Ascending aorta (tissue), 2 donors: ENCODE results near the gene FRG2C. TPM values are rescaled to one million over a fixed set of nuclear protein-coding genes. Genes with fewer than 3 reads are reported as not detected.
"Not testable (repeated sequence)": the region's sequence is repeated elsewhere in the genome, so short reads cannot be mapped to it uniquely, and the experiment has no call there.

Source experiments
- DNase-seq, 2 donors: peaks; one replicate each; pipeline ENCODE4 v3.0.0-alpha.2; 2019; ENCODE audit warnings: low spot score in 2 of 2
- H3K27ac ChIP-seq, 2 donors: fragments of 200-600 bp; sonication (generic); one replicate each; pipeline ENCODE4 v1.5.1; 2016 to 2017; ENCODE audit warnings: mild to moderate bottlenecking in 1 of 2
- H3K27me3 ChIP-seq: fragments of 200-600 bp; sonication (generic); one replicate; pipeline ENCODE4 v1.5.1; 2017
- H3K36me3 ChIP-seq, 2 donors: fragments of 200-600 bp; sonication (generic); one replicate each; pipeline ENCODE4 v1.5.1; 2016
- H3K4me1 ChIP-seq, 2 donors: fragments of 200-600 bp; sonication (generic); one replicate each; pipeline ENCODE4 v1.5.1; 2016 to 2017; ENCODE audit warnings: mild to moderate bottlenecking in 1 of 2
- H3K4me3 ChIP-seq, 2 donors: fragments of 200-600 bp; sonication (generic); one replicate each; pipeline ENCODE4 v1.5.1; 2016 to 2017; ENCODE audit warnings: mild to moderate bottlenecking in 1 of 2
- H3K9me3 ChIP-seq, 2 donors: fragments of 200-600 bp; sonication (generic); one replicate each; pipeline ENCODE4 v1.5.1; 2016
- CTCF ChIP-seq, 3 experiments: fragments of 200-600 bp in 2 of 3; fragments of 450-650 bp in 1 of 3; sonication (generic) in 2 of 3; IDR thresholded peaks; one replicate each; pipeline ENCODE4 v1.5.1; 2016 to 2019; ENCODE audit warnings: antibody characterized with exemption in 3 of 3, mild to moderate bottlenecking in 1 of 3, moderate library complexity in 1 of 3
- intact Hi-C: fragments of 100-400 bp; cut with DNase I; formaldehyde crosslinking; loops from one replicate; pipeline ENCODE4 v1.15.1; 2023
- total RNA-seq: library from RNA; depleted of rRNA; stranded (reverse); fragments of >200 nt; gene quantifications from one replicate; pipeline ENCODE4 v1.1.0, GENCODE V29; 2016

The FRG2C gene
- total RNA-seq, 1 donor from 2014 or later: not detected

DNA sequence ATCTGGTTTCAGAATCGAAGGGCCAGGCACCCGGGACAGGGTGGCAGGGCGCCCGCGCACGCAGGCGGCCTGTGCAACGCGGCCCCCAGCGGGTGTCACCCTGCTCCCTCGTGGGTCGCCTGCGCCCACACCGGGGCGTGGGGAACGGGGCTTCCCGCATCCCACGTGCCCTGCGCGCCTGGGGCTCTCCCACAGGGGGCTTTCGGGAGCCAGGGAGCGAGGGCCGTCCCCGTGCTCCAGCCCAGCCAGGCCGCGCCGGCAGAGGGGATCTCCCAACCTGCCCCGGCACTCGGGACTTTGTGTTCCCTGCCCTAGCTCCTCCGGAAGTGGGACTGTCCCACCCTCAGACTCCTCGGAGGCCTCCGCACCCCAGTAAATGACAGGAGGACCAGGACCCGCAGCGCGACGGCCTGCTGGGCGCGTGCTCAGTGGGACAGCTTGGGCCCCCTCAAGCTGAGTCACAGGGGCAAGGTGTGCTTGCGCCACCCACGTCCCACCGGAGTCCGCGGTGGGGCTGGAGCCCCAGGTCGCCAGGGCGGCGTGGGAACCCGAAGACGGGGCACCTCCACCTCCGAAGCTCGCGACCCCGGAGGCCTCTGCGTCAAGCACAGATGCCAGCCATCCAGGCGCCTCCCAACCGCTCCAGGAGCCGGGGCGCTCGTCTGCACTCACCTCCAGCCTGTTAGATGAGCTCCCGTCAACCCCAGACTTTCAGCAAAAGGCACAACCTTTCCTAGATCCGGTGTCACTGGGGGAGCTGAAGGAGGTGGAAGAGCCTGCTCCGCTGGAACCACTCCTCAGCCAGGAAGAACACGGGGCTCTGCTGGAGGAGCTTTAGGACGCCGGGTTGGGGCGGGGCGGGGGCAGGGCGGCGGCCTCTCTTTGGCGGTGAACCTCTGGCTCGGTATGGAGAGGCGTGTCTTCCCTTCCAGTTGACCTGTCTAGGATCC lies 5.5 kb downstream of the FRG2C start:
- not testable (repeated sequence) for H3K27me3 ChIP-seq

GRCh38 chr3:75670298-75671286 lies 6.5 kb downstream of the FRG2C start:
- H3K4me1 ChIP-seq, H3K27ac ChIP-seq, intact Hi-C loops, H3K27me3 ChIP-seq, H3K36me3 ChIP-seq, DNase-seq: not testable (repeated sequence)
- peak overlapping the region; percentile 44 to 64 for H3K4me3 ChIP-seq
- H3K9me3 ChIP-seq: peaks cover 3 to 26% of the 10 kb centered on the region in 2 donors

More for the DNA sequence above, 5.5 kb downstream of the FRG2C start:
- DNase-seq: peak in 1 of 2 donors; percentile 82
- H3K4me1 ChIP-seq, H3K27ac ChIP-seq, intact Hi-C loops, H3K36me3 ChIP-seq: not testable (repeated sequence)
- Histone ChIP-seq H3K9me3 (peaks cover 3 to 23% of the 10 kb centered on the region in 2 donors), H3K4me3 (peak overlapping the region; percentile 44 to 64)

- Histone ChIP-seq H3K4me3 (peak overlapping the region; percentile 37 to 64), H3K27ac (peak overlapping the region in 1 of 2 donors; percentile 80), H3K9me3 (peaks cover 1 to 33% of the 10 kb centered on the region in 2 donors)
- intact Hi-C loops, DNase-seq, H3K4me1 ChIP-seq, H3K36me3 ChIP-seq, H3K27me3 ChIP-seq: not testable (repeated sequence)
These were observed 7.4 kb downstream of the FRG2C start for GRCh38 chr3:75671287-75672139.

DNA sequence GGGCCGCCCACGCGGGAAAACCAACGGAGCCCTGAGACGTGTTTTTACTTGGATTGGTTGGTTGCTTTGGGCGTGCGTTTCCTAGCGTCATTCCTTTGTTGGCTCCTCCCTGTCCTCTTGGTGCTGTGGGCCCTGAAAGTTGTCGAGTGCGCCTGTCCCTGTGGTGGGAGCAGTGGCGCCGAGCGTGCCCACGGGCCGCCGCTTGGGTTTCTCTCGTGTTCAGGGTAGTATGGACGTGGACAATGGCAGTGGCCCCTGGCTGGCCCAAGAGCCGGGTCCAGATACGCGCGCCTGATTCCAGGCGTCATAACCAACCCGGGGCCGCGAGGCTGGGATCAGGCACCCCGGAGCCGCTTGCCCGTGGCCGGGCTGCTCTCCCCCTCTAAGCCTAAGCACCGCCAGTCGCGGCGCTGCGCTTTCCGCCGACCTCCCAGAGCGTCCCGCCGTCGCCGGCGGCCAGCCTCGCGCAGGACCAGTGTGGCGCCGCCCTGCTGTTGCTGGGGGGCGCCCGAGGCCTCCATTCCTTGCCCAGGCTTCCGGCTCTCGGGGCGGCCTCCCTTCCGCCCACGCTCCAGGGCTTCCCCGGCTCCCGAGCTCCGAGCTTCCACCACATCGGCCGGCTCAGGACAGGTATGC lies 8.1 kb downstream of the FRG2C start:
- H3K27me3 ChIP-seq, H3K4me1 ChIP-seq, DNase-seq, H3K36me3 ChIP-seq, intact Hi-C loops: not testable (repeated sequence)
- Histone ChIP-seq H3K4me3 (peak overlapping the region; percentile 26 to 64), H3K27ac (peak overlapping the region; percentile 56 to 80), H3K9me3 (peaks cover 0 to 39% of the 10 kb centered on the region in 2 donors)
- TF ChIP-seq CTCF (IDR thresholded peaks at IDR 0.05): peak in 1 of 3 experiments; percentile 15

DNA sequence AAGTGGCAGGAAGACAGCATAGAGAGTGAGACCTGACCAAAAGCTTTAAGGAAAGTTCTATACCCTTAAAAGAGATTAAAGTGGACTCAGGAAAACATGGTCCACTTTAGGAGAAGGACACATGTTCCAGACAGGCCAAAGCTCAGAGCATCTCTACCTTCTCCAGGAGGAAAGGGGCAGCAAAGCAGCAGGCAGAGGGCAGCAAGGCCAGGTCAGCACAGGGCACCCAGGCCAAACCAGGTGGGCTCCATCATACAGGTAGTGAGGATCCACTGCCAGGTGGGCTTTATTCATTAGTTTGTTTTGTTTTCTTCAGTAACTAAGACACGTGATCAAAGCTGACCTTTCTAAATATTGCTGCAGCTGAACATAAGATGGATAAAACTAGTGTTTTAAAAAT lies 19.8 kb downstream of the FRG2C start:
- H3K27me3 ChIP-seq, H3K27ac ChIP-seq, H3K4me1 ChIP-seq, intact Hi-C loops, H3K4me3 ChIP-seq, DNase-seq, H3K36me3 ChIP-seq: not testable (repeated sequence)
- peaks cover 0 to 45% of the 10 kb centered on the region in 2 donors for H3K9me3 ChIP-seq

GRCh38 chr3:75687323-75687722 lies 23.2 kb downstream of the FRG2C start:
- no peak for DNase-seq
- TF ChIP-seq CTCF (IDR thresholded peaks at IDR 0.05): no peak
- intact Hi-C loops: no loop called here
- Histone ChIP-seq H3K9me3 (peaks cover 0 to 18% of the 10 kb centered on the region in 2 donors), H3K27me3 (no peaks in the 10 kb centered on the region), H3K4me1 (no peaks in the 10 kb centered on the region), H3K4me3 (no peak overlapping the region), H3K27ac (no peak overlapping the region), H3K36me3 (no peaks in the 10 kb centered on the region)
